ENCODE results near the gene MTRF1.

The MTRF1 gene, protein sequence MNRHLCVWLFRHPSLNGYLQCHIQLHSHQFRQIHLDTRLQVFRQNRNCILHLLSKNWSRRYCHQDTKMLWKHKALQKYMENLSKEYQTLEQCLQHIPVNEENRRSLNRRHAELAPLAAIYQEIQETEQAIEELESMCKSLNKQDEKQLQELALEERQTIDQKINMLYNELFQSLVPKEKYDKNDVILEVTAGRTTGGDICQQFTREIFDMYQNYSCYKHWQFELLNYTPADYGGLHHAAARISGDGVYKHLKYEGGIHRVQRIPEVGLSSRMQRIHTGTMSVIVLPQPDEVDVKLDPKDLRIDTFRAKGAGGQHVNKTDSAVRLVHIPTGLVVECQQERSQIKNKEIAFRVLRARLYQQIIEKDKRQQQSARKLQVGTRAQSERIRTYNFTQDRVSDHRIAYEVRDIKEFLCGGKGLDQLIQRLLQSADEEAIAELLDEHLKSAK

DNA sequence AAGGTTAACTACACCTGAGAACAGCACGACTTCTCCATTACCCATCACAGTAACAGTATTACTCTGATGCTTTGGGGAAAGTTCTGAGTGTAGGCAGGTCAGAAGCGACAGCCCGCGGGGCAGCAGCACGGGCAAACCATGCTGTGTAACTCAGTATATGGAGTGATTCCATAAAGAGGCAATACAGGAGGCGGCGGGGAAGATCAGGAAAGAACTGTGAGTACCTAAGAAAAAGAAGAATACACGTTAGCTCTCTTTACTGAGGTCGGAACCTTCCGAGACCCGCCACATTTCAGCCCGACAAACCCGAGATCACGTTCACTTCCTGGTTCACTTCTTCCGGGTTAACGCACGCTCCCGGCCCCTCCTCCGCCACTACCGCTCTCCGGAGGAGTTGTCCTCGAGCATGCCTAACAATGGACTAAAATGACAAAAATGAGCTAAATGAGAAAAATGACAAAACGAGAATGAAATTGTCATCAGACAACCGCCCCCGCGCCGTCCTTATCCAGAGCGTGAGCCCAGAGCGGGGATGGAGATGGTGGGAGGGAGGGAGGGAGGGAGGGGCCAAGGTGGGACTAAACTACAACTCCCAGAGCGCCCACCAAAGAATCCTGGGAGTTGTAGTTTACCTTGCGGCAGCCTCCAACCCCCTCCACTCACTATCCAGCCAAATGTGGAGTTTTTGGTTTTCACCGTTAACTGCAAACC is at the start of gene MTRF1:
TSS of gene MTRF1 (minus strand) at position 316 of the 711 bp plus-strand sequence. CDS start 2,669 bp downstream, outside the sequence.
- DNase-seq (ENCODE audit: low read depth in 2 of 2), result peak; percentile 63 to 69

DNA sequence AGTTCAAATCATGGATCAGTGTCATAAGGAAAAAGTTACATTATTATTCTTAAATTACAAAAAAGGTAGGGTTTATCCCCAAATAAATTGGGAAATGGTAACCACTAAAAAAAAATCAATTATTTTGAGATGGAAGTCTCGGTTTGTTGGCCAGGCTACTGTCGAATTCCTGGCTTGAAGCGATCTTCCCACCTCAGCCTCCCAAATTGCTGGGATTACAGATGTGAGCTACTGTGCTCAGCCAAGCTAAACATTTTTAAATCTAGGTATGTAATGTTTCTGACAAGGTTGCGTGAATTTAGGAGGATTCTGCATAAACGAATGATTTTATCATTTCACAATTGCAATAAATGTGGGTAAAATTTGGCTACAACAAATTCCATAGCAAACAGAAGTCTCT is 49.7 kb upstream of the MTRF1 start:
- no peak for DNase-seq (ENCODE audit: low read depth in 2 of 2)

DNA sequence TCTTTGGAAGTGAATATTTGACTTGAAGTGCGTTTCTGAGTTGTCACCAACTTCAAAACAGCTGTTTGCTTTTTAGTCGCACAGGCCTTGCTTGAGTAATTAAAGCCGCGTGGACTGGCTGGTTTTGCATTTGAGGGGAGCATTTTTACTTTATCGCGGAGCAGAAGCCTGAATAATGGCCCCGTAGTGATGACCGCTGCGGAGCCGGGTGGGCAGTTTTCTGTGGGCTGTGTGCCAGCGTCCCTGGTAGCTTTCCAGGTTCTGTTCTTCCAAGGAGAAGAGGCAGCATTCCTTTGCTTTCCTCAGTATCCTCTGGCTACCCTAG is 48.8 kb upstream of the MTRF1 start:
- no peak for DNase-seq (ENCODE audit: low read depth in 2 of 2)

DNA sequence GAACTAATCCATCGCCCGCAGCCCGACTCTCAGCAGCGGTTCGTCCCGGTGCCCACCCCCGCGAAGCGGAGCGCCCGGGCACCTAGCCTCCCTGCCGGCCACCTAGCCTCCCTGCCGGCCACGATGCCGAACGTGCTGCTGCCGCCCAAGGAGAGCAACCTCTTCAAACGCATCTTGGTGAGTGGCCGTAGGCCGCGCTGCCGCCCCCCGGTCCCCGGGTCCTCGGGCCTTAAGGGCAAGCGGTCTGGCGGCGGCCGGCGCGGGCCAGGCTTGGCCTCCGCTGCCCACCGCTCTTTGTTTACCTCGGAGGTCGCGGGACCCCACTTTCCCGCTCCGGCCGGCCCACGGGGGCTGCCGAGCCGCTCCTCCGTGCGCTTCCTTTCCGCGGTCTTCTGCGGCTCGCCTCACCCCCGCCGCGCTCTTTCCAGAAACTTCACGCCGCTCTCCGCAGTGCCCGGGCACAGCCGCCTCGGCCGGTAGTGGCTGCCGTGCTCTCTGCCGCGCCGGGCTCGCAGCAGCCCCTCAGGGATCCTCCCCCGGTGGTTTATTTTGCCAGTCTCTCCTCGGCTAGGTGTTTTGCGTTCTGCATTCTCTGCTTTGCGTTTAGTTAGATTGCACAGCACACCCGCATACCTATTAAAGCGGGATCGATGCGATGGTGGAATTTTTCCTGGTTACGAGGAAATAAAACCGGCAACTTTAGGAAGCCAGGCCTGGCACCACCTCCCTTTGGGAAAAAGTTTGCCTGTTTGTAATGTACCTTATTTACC is 48.2 kb upstream of the MTRF1 start:
- peak; percentile 23 to 33 for DNase-seq (ENCODE audit: low read depth in 2 of 2)

DNA sequence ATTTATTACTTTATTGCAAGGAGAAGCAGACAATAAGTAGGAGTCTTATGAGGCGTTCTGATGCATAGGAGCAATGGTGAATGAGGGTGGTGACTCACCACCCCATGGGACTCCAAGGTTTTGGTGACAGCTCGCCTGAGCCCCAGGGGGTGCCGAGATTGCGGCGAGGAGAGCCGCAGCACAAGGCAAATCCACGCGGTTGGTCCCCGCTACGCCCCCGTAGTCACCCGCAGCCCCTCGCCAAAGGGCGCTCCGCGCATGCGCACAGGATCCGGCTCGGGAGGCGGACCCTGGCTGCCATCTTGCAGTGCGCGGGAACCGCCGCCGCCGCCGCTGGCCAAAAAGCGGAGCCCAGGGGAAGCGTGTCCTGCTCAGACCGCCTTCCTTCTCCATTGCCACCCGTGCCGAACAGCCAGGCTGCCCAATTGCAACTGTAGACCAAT is 47.6 kb upstream of the MTRF1 start, which contains the start of gene NAA16:
TSS of gene NAA16 (plus strand) at position 305 of the 443 bp plus-strand sequence. CDS start 262 bp downstream, outside the sequence.
- peak; percentile 95 for DNase-seq (ENCODE audit: low read depth in 2 of 2)

DNA sequence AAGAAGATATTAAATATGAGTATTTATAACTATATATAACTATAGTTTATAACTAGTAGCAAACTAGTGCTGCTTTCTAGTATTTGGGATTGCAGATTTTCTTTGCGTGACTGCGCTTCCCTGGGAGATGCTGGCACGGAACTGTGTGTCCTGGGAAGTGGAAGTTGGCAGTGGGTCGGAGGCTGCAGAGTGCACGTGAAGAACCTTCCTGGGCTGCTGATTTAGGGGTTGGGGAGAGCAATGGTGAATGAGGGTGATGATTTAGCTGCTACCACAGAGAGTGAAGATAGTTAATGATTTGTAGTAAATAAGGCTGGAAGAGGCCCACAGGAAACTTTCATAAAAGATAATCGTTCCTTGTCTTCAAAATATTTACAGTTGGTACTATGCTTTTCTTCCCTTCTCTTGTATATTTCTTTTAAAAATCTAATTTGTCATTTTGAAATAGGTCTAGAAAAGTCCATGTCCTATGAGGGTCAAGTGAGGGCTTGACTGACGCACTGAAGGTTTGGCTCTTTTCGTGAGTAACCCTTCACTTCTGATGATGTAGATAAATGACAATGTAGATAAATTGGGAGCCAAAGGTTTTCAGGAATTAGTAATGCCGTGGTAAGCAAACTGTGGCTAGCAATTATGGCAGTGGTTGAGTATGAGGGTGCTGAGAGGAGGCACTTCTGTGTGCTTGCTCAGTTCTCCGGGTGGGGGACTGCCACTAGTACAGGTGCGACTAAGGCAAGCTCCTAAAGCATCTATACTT is 44.7 kb upstream of the MTRF1 start:
- DNase-seq (ENCODE audit: low read depth in 2 of 2), result no peak

DNA sequence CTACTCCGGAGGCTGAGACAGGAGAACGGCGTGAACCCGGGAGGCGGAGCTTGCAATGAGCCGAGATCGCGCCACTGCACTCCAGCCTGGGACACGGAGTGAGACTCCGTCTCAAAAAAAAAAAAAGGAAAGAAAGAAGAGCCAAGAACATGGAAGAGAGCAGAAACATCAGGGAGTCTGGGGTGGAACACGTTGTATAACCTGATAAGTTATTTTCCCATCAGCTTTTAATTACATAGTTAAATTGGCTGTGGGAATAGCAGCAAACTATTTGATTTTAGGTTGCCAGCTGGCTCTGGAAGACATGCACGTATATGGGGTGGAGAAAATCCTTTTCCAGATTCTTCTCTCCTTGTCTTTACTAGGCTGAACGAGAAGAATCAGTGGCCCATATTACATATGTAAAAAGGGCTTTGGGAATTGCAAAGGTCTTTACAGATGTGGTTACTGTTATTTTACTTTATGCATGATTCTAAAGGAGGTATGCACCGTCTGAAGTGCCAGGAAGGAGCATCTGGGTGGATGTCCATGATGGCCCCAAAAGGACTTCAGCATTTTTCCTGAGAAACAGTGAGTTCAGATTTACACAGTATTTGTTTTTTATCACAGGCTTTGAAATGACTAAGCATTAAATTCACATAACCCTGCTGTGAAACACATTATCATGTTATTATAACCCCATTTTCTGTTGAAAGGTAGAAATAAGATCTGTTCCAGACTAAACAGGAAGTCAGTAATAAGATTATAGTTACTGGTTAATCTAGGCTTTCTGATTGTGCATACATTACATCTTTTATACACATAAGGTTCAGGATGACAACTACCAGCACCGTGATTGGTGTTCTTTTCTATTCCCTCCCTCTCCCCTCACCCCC is 43.1 kb upstream of the MTRF1 start:
- no peak for DNase-seq (ENCODE audit: low read depth in 2 of 2)

DNA sequence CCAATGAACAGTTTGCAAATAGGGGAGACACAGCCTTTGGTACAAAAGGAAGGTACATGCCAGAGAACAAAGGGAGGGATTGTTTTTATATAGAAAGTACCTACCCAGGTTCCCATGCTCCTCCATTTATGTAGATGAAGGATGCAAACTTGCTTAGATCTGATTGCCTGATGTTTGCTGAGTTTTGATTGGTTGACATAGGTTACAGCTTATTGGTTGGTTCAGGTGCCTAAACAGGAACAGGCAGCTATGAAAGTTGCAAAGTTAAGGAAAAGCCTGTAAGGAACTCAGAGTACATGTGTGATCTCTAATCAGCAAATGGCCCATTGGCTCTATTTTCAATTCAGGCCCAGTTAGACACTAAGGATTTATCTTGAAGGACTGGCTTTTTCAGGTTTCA is 41.2 kb upstream of the MTRF1 start:
- no peak for DNase-seq (ENCODE audit: low read depth in 2 of 2)

DNA sequence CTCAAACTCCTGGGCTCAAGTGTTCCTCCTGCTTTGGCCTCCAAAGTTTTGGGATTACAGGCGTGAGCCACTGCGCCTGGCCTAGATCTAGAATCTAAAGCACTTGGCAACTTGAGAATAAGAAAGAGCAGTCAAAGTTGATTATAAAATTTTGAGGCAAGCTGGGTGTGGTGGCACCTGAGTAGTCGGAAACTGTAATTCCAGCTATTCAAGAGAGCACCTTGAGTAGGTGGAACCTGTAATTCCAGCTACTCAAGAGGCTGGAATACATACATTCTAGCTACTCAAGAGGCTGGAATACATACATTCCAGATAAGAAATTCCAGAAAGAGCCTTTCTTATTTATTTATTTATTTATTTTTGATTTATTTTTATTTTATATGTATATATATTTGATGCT is 39.4 kb upstream of the MTRF1 start:
- no peak for DNase-seq (ENCODE audit: low read depth in 2 of 2)

DNA sequence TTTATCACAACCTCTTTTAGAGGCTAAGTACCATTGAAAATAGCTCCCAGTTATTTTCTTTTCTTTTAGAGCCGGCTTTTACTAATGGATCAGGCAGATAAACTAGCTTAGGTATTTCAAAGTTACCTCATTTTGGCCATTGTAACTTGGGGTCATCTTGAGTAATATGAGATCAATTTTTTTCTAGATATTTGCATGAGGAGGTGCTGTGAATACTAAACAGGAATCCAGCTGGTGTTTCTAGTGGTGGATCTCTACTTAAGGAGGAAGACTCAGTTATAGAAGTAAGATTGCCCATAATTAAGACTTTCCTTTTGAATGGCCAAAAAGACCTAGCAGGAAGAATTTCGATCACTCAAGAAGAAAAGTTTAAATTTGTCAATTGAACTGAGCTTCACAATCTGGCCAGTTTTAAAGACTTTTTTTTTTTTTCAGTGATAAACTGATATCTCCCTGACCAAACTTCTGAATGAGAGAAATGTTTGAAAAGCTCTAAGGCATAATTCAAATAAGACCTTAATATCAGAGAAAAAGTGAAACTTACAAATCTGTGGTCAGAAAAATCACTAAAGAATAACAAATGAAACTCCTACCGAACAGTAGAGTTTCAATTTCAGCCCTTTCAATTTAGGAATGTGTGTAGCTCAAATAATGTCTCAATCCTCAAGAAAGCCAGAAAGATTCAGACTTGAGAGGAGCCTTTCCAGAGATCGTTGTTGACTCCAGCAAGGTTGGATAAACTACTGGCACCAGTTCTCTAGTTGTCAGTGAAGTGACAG is 36.1 kb upstream of the MTRF1 start:
- no peak for DNase-seq (ENCODE audit: low read depth in 2 of 2)

DNA sequence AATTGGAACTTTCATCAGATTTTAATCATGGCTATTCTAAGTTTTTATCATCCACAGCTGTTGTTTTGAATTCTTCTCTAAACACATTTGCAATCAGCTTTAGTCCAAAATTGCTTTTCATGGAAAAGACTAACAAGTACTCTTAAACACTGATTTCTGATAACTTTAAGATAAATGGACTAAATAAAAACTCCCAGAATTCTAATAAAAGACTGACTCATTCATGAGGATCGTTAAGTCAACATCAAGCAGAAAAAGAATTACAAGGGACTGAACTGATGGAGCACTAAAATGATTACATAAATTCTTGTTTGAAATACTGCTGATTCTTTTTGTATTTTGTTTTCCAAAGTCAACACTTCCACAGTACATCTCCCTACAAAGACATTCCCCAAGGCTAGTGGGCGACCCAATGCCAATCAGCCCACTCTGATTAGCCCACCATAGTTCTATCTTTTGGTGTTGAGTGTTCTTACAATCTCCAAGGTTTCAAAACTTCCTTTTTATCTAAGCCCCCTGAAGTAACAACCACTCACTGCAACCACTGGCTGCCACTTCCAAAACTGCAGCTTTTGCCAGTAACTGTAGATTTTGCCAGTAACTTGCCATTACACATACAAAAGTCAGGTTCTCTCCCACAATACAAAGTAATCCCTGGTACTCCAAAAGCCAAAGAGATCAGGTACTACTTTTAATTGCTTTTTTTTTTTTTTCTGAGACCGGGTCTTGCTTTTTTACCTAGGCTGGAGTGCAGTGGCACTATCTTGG is 33.7 kb upstream of the MTRF1 start:
- DNase-seq (ENCODE audit: low read depth in 2 of 2), result no peak

DNA sequence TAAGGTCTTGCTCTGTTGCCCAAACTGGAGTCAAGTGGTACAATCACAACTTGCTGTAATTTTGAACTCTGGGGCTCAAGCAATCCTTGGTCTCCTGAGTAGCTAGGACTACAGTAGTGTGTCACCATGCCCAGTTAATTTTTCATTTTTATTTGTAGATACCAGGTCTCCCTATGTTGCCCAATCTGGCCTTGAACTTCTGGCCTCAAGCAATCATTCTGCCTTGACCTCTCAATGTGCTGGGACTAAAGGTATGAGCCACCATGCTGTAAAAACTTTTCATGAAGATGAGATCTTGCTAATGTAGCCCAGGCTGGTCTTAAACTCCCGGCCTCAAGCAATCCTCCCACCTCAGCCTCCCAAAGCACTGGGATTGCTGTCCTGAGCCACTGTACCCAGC is 32.6 kb upstream of the MTRF1 start:
- no peak for DNase-seq (ENCODE audit: low read depth in 2 of 2)

DNA sequence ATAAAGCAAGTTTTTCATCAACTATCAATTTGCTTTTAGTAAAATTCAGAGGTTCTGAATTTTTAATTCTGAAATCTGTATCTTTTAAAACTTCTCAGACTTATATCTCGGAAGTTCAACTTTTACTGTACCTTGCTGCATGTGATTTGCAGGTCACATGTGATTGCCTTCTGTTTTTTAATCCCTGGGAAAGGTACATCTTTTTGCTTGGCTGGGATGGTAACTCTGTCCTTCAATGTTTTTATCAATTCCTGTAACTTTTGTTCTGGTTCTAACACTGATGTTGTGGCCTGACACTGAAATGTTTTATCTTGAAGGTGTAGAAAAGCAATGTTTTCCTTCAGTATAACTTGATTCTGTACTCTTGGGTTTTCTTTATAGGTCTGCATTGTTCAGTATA is 31.5 kb upstream of the MTRF1 start:
- no peak for DNase-seq (ENCODE audit: low read depth in 2 of 2)

DNA sequence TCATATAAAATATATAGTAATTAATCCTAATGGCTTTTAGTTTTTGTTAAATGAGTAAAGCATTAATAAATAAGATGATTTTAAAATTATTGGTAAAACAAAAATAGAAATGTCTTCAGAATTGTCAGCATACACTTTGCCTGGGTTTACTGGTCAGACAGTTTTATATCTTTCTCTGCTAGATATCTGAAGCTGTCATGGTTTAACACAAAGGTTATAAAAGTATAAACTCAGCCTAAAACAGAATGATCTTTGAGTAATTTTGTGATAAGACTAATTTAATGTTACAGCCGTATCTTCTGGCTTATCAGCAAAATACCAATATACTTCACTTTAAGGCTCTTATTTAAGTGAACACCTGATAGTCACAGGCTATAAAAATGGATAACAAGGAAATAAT is 29.9 kb upstream of the MTRF1 start:
- no peak for DNase-seq (ENCODE audit: low read depth in 2 of 2)

DNA sequence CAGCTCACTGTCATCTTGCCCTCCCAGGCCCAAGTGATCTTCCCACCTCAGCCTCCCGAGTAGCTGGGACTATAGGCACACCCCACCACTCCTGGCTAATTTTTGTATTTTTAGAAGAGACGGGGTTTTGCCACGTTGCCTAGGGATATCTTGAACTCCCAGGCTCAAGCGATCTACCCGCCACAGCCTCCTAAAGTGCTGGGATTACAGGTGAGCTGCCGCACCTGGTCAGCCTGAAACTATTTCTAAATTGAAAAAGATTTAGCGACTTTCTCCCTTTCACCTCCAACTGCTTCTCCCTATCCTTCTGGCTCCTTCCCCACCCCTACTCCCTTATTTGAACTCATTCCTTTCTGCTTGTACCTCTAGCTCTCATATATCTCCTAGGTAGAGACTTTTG is 27.9 kb upstream of the MTRF1 start:
- DNase-seq (ENCODE audit: low read depth in 2 of 2), result no peak

DNA sequence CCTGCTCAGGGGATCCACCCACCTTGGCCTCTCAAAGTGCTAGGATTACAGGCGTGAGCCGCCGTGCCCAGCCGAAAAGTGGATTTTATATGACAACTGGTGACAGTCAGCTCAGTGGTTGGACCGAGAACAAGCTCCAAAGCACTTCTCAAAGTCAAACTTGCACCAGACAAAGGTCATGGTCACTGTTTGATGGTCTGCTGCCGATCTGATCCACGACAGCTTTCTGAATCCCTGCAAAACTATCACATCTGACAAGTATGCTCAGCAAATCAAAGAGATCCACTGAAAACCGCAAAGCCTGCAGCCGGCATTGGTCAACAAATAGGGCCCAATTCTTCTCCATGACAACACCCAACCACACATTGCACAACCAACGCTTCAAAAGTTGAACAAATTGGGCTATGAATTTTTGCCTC is 26.1 kb upstream of the MTRF1 start:
- no peak for DNase-seq (ENCODE audit: low read depth in 2 of 2)

DNA sequence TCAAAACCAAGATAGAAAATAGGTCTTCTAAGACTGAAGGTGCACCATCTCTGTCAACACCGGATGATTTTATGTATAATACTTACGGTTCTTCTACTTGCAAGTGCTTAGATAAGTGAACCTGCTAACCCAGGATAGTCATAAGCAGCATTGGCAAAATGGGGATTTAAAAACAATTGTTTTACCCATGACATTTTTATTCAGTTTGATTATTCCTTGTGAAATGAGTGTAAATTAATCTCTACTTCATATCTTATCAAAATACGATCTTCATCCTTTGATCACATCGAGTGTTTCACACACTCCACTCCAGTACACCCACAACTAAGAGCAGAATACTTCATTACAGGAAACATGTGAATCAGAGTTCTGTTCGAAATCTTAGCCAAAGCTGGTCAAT is 23.0 kb upstream of the MTRF1 start:
- no peak for DNase-seq (ENCODE audit: low read depth in 2 of 2)

DNA sequence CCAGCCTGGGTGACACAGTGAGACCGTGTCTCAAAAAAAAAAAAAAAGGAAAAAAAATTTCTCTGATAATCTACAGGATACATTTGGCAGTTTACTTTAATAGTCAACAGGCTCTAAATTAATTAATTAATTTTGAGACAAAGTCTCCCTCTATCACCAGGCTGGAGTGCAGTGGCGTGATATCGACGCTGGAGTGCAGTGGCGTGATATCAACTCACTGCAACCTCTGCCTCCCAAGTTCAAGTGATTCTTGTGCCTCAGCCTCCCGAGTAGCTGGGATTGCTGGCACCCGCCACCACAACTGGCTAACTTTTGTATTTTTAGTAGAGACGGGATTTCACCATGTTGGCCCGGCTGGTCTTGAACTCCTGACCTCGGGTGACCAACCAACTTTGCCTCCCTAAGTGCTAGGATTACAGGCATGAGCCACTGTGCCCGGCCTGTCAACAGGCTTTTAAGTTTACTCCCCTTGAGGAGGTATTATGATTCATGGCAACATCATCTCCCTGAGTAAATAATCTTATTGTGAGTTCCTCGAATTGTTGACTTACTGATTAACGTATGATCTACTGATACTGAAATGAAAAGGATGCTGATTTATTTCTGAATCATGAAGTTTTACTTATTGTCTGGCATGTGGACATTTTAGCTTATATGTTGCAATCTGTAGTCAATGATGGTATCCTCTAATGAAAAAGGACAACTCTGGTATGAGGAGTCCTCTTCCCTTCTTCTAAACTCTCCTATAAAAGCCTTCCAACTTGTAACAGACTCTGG is 21.3 kb upstream of the MTRF1 start:
- DNase-seq (ENCODE audit: low read depth in 2 of 2), result no peak
